HEK293T (cell line): ENCODE results near the gene TPX2.
"Not testable (repeated sequence)": the region's sequence is repeated elsewhere in the genome, so short reads cannot be mapped to it uniquely, and the experiment has no call there.

Experiments used
- CTCF ChIA-PET: fragments of 350-600 bp; formaldehyde crosslinking; extraction: SDS; loops from one replicate; lab custom pipeline; 2021; ENCODE audit warnings: antibody characterized with exemption, inconsistent platforms; lab: Yijun Ruan, JAX
- POLR2A ChIA-PET: fragments of 350-600 bp; formaldehyde crosslinking; extraction: SDS; loops from one replicate; lab custom pipeline; 2020; ENCODE audit warnings: antibody characterized with exemption, inconsistent platforms; lab: Yijun Ruan, JAX
- DNase-seq: peaks from one replicate; pipeline ENCODE4 v3.0.0; 2012; ENCODE audit warnings: mixed read lengths; ENCODE audit errors: extremely low spot score
- ARNT ChIP-seq: fragments of 450-650 bp; IDR thresholded peaks from 2 replicates; pipeline ENCODE4 v1.6.1; 2017; ENCODE audit warnings: mild to moderate bottlenecking
- BHLHE40 ChIP-seq: fragments of 450-650 bp; IDR thresholded peaks from 2 replicates; pipeline ENCODE4 v1.6.1; 2016; ENCODE audit warnings: mild to moderate bottlenecking, moderate library complexity, borderline replicate concordance
- CTBP1 ChIP-seq: fragments of 450-650 bp; IDR thresholded peaks from 2 replicates; pipeline ENCODE4 v1.6.1; 2016; ENCODE audit warnings: borderline replicate concordance
- ELF4 ChIP-seq: fragments of 450-650 bp; IDR thresholded peaks from 2 replicates; pipeline ENCODE4 v1.6.1; 2017; ENCODE audit warnings: antibody characterized with exemption
- FOXA1 ChIP-seq: fragments of 450-650 bp; IDR thresholded peaks from 2 replicates; pipeline ENCODE4 v1.6.1; 2016; ENCODE audit warnings: mild to moderate bottlenecking
- FOXK2 ChIP-seq: fragments of 450-650 bp; IDR thresholded peaks from 2 replicates; pipeline ENCODE4 v1.6.1; 2016; ENCODE audit warnings: mild to moderate bottlenecking
- FOXM1 ChIP-seq: fragments of 450-650 bp; IDR thresholded peaks from 2 replicates; pipeline ENCODE4 v1.6.1; 2017; ENCODE audit warnings: mild to moderate bottlenecking, borderline replicate concordance
- HDGF ChIP-seq: fragments of 450-650 bp; IDR thresholded peaks from 2 replicates; pipeline ENCODE4 v1.6.1; 2017; ENCODE audit warnings: antibody characterized with exemption, borderline replicate concordance
- L3MBTL2 ChIP-seq: fragments of 450-650 bp; conservative IDR thresholded peaks from 2 replicates; pipeline ENCODE4 v1.6.1; 2016; ENCODE audit warnings: mild to moderate bottlenecking
- LEF1 ChIP-seq: fragments of 450-650 bp; IDR thresholded peaks from 2 replicates; pipeline ENCODE4 v1.6.1; 2017; ENCODE audit warnings: mild to moderate bottlenecking, borderline replicate concordance
- NFRKB ChIP-seq: fragments of 450-650 bp; IDR thresholded peaks from 2 replicates; pipeline ENCODE4 v1.6.1; 2016; ENCODE audit warnings: mild to moderate bottlenecking, moderate library complexity
- PKNOX1 ChIP-seq: fragments of 450-650 bp; IDR thresholded peaks from 2 replicates; pipeline ENCODE4 v1.6.1; 2016
- SP1 ChIP-seq: fragments of 450-650 bp; IDR thresholded peaks from 2 replicates; pipeline ENCODE4 v1.6.1; 2017
- SUZ12 ChIP-seq: fragments of 450-650 bp; IDR thresholded peaks from 2 replicates; pipeline ENCODE4 v1.6.1; 2016; ENCODE audit warnings: mild to moderate bottlenecking
- TARDBP ChIP-seq: fragments of 450-650 bp; IDR thresholded peaks from 2 replicates; pipeline ENCODE4 v1.6.1; 2016
- ZNF384 ChIP-seq: fragments of 450-650 bp; IDR thresholded peaks from 2 replicates; pipeline ENCODE4 v1.6.1; 2016

TPX2 gene

GRCh38 chr20:31824554-31825313, 85.6 kb downstream of the TPX2 start:
- POLR2A ChIA-PET, result no interaction called here
- no peak for DNase-seq
- CTCF ChIA-PET, result interaction anchor here (0.5 kb wide), 1 partner anchor 129 kb away, joined by 3 read pairs; no protein-coding TSS in a partner anchor
- no peak for TF ChIP-seq PKNOX1
- no peak for TF ChIP-seq TARDBP
- no peak for TF ChIP-seq CTBP1
- TF ChIP-seq LEF1, result no peak
- no peak for TF ChIP-seq ZNF384
- no peak for TF ChIP-seq FOXK2
- no peak for TF ChIP-seq ARNT
- no peak for TF ChIP-seq SP1
- no peak for TF ChIP-seq FOXM1
- TF ChIP-seq BHLHE40, result no peak
- no peak for TF ChIP-seq NFRKB
- TF ChIP-seq ELF4, result no peak
- TF ChIP-seq FOXA1, result no peak

GRCh38 chr20:31826074-31826473, 87.0 kb downstream of the TPX2 start:
- no peak for TF ChIP-seq NFRKB
- no peak for TF ChIP-seq ARNT
- ChIA-PET CTCF (interaction anchor here (1.2 kb wide), 1 partner anchor 20 kb away, joined by 4 read pairs; no protein-coding TSS in a partner anchor), POLR2A (no interaction called here)
- no peak for DNase-seq

DNA sequence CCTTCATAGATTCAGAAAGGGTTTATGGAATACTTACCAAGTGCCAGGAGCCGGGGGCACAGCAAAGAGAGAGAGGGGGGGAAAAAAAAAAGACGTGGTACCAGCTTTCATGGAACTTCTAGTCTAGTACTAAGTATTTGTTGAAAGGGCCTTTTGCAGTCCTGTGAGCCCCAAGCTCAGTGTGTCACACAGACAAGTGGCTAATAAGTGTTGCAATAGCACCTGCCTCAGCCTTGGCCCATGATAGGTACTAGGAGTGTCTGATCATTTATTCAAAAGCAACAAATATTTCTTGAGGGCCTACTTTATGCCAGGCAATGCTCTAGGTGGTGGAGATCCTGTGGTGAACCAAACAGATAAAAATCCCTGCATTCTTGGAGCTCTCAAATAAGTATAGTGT, 88.0 kb downstream of the TPX2 start:
- DNase-seq, result no peak
- TF ChIP-seq FOXK2, result no peak
- TF ChIP-seq L3MBTL2, result no peak
- TF ChIP-seq PKNOX1, result no peak
- no peak for TF ChIP-seq ARNT
- no peak for TF ChIP-seq ZNF384
- TF ChIP-seq BHLHE40, result no peak
- TF ChIP-seq LEF1, result no peak
- TF ChIP-seq FOXM1, result no peak
- TF ChIP-seq CTBP1, result no peak
- TF ChIP-seq SUZ12, result no peak
- no peak for TF ChIP-seq NFRKB
- CTCF ChIA-PET, result interaction anchor here (1.2 kb wide), 1 partner anchor 19 kb away, joined by 4 read pairs; no protein-coding TSS in a partner anchor
- POLR2A ChIA-PET, result no interaction called here

DNA sequence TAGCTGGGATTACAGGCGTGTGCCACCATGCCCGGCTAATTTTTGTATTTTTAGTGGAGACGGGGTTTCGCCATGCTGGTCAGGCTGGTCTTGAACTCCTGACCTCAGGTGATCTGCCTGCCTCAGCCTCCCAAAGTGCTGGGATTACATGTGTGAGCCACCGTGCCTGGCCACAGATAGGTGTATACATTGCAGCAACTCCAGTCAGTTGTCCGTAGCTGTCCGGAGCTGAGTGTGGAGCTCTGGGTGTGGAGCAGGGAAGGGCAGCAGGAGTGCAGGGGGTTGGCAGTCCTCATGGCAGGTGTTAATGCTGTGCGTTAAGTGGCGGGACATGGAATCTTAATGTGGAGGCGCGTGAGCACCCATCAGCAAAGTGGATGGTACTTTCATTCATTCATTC, 88.9 kb downstream of the TPX2 start:
- CTCF ChIA-PET, POLR2A ChIA-PET: not testable (repeated sequence)

GRCh38 chr20:31829731-31830130, 90.6 kb downstream of the TPX2 start:
- TF ChIP-seq CTBP1 (no peak), ZNF384 (no peak), FOXK2 (no peak), SUZ12 (no peak), HDGF (no peak), BHLHE40 (no peak), SP1 (no peak), LEF1 (no peak), ELF4 (no peak), L3MBTL2 (no peak), ARNT (no peak)
- POLR2A ChIA-PET, result no interaction called here
- CTCF ChIA-PET, result interaction anchor here (1.3 kb wide), 1 partner anchor 17 kb away, joined by 3 read pairs; no protein-coding TSS in a partner anchor
- no peak for DNase-seq

More for the DNA sequence above, 88.9 kb downstream of the TPX2 start:
- DNase-seq, result not testable (repeated sequence)

GRCh38 chr20:31830406-31830981, 91.4 kb downstream of the TPX2 start:
- CTCF ChIA-PET, result interaction anchor here (1.3 kb wide), 1 partner anchor 16 kb away, joined by 3 read pairs; no protein-coding TSS in a partner anchor
- no peak for DNase-seq
- TF ChIP-seq SP1, result no peak
- TF ChIP-seq ARNT, result no peak
- no peak for TF ChIP-seq LEF1
- no peak for TF ChIP-seq ELF4
- TF ChIP-seq SUZ12, result no peak
- no peak for TF ChIP-seq FOXA1
- TF ChIP-seq TARDBP, result no peak
- no peak for TF ChIP-seq CTBP1
- TF ChIP-seq L3MBTL2, result no peak
- no peak for TF ChIP-seq HDGF
- TF ChIP-seq PKNOX1, result no peak
- POLR2A ChIA-PET, result no interaction called here

DNA sequence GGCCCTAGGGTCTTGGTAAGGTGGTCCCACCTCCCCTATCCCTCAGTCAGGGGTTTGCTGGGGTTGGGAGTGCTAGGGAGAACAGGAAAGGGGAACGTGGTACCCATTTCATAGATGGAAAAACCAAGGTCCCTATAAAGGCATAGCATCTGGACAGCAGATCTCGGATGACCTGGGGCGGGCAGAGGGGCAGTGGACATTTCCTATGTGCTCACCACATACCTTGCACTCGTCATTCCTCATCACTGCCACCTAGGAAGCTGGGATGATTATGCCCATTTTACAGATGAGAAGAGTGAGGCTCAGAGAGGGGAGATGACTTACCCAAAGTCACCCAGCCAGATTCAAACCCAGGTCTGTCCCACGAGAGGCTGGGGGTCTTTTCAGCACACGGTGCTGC, 92.1 kb downstream of the TPX2 start:
- CTCF ChIA-PET, result no interaction called here
- no peak for DNase-seq
- POLR2A ChIA-PET, result no interaction called here
- no peak for TF ChIP-seq ELF4
- TF ChIP-seq LEF1, result no peak
- TF ChIP-seq ARNT, result no peak
- no peak for TF ChIP-seq NFRKB
- TF ChIP-seq FOXM1, result no peak
- TF ChIP-seq L3MBTL2, result no peak
- TF ChIP-seq SUZ12, result no peak
- TF ChIP-seq CTBP1, result no peak
